Measurements from ENCODE around the gene MYO1D.

Gene MYO1D

DNA sequence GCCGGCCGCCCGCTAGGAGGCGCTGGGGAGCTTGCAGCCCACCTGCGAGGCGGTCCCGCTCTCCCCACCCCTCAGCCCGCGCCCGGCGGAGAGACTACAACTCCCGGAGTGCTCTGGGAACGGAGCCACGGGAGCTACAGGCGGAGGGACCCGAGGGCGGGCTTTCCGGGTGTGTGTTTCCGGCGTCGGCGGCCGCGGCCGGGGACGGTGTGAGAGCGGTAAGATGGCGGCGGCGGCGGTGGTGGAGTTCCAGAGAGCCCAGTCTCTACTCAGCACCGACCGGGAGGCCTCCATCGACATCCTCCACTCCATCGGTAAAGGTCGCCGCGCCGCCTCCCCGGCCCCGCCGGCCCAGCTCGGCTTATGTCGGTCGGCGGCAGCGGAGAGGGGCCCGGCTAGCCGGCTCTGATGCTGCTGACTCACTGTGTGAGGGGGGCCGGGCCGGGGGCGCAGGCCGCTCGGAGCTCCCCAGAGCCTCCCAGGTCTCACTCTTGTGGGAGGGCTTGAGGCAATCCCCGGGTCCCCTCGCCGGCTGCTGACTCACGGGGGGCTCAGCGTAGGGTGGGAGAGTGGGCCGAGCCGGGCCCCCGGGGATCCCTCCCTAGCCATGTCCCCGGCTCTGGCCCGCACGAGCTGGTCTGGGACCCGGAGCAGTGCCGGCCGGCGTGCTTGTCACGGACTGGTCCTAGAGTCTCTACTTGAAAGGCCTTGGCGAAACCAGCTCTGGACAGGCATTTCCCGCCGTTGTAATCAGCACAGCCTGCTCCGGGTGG is 432.4 kb downstream of the MYO1D start, which contains the start of gene PSMD11:
Gene PSMD11 (plus strand): TSS at position 210 of the 773 bp plus-strand sequence. CDS start 14 bp downstream, at position 224.
- peak; percentile 99 for DNase-seq

DNA sequence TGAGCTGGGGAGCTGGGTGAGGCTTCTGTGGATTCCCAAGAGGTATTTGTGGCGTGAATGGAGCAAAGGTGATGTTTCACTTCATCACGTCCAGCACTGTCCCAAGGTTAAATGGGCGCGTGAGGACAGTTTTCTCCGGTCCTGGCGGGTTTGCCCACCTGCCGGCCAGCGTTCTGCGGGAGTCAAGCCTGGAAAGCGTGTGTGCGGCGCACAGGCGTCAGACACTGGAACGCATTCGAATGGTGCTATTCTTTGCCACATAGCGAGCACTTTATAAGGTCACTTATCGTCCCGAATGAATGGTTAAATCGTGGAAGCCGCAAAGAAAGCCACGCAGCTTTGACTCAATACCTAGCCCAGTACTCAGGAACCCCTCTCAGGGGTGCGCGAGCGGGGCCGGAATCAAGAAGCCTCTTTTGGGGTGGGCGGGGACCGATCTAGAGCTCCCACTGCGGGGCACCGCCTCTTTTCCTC is 433.1 kb downstream of the MYO1D start:
- no peak for DNase-seq

All from NCI-H82 (cell line).